ENCODE results near the gene PARP14. TPM values are rescaled to one million over a fixed set of nuclear protein-coding genes. Genes with fewer than 3 reads are reported as not detected.
"Not testable (repeated sequence)": the region's sequence is repeated elsewhere in the genome, so short reads cannot be mapped to it uniquely, and the experiment has no call there.

PARP14 gene
- polyA plus RNA-seq, 4 donors = 14.7 to 30.9 (median 24.4) TPM

DNA sequence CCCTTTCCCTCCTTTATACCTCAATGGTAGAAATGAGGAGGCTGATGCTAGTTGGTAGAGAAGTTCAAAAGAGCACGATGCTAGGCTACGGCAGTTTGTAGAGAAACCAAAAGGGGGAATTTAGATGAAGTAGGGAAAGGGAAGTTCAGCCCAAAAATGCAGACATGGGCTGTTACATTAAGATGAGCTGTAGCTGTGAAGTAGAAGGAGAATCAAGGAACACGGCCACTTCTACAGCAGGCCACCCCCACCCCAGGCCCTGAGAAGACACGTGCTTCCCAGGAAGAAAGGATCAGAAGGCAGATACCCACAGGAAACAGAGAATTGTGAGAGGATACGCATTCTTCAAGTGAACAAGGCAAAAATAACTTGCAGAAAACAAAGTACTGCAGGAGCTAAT lies 2.1 kb upstream of the PARP14 start:
- DNase-seq (ENCODE audit: low read depth in 4 of 4, low spot score in 3 of 4) = no peak

DNA sequence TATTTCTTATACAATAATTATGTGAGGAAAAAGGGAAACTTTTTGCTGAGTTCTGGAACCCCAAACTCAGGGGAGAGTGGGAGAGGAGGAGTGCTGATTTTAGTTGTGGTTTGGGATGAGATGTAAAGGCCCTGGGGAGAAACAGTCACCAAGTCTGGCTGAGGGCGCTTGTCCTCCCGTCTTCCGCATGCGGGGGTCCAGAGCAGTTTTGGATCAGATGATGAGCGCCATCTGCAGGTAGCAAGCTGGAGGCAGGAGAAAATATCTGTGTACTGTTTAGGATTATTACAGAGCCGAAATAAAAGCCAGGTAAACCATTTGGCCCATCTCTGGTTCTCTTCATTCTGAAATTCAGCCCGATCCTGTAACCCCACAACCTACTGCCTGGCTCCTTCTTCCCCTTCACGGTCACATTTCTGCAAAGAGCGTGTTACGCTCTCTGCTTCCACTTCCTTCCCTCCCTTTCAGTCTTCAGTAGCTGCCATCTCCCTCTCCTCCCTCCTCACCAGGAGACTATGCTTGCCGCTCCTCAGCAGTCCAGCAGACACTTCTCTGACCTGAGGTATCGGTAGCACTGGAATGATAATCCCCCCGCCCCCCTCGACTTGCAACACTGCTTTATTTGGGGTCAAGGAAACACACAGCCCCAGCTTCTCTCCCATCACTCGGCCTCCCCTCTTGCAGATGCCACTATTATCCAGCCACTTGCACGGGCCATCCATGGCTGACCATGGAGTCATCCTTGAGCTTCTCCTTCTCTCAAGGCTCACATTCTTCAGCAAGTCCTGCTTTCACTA lies 1.4 kb upstream of the PARP14 start:
- peak in 2 of 4 donors; percentile 59 to 78 for DNase-seq (ENCODE audit: low read depth in 4 of 4, low spot score in 3 of 4)

DNA sequence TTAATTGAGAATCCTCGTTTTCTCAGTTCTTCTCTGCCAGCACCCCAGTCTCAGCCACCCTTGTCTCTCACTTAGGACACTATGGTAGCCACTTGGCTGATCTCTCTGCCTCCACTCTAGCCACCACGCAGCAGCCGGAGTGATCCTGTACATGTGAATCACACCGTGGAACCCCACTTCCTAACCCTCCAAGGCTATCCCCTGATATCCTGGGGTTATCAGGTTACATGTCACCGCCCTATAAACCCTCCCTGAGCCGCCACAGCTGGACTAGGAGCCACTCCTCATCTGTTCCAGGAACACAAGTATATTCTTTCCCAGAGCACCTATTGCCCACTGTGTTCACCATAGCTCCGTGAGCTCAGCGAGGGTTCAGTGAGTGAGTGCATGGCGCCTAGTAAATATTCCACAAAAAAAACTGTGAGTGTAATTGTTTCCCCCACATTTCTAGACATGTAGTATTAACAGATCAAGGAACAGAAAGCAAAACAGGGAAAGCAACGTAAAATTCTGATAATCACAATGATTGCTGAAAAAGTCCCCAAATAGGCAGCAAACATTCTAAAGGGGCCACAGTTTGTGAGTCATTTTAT lies 661 bp upstream of the PARP14 start:
- DNase-seq (ENCODE audit: low read depth in 4 of 4, low spot score in 3 of 4) = peak in 1 of 4 donors; percentile 29

DNA sequence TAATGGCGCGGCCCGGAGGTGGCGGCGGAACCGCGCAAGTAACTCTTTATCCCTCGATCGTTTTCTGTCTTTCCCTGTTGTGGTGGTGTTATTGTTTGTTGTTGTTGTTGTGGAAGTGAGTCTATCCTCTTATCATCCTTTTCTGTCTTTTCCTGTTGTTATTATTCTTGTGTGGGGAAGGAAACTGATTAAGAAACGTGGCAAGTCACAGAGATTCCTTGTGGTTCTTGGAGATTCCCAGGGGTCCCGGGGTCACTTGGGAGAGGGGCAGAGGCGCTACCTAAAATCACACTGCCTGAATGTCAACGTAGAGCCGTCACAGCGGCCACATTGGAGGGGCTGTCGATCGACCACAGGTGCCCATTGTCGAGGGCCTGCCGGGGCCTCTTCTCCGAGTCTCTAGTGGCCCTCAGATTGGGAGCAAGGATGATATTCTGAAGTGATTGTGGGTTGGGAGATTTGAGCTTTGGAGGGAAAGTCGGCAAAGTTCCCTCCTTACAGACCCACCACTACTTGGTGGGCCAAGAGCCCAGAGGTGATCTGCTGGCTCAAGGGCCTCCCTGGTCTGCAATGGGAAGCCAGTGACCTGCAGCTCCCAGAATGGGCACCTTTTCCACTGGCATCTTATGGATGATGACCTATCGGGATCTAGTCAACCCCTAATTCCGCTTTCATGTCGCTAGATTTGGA lies 790 bp downstream of the PARP14 start:
- peak in 1 of 4 donors; percentile 8 for DNase-seq (ENCODE audit: low read depth in 4 of 4, low spot score in 3 of 4)

DNA sequence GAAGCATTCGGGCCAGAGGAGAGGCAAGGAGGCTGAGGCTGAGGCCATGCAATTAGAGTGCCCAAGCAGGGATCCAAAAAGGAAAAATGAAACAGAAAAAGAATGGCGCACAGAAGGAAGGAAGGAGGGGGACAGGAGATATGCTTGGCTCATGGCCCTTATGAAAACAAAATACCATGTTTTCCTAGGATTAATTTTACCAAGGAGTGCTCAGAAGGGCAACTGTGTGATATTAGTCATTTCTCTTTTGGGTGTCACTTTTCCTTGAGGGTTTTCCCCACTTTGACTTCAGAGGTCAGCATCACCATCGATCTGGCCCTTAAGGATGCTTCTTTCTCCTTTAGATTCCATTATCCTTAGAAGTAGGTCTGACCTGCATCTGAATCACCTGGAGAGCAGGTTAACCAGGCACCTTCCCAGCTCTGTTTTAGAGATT lies 1.4 kb downstream of the PARP14 start:
- no peak for DNase-seq (ENCODE audit: low read depth in 4 of 4, low spot score in 3 of 4)

DNA sequence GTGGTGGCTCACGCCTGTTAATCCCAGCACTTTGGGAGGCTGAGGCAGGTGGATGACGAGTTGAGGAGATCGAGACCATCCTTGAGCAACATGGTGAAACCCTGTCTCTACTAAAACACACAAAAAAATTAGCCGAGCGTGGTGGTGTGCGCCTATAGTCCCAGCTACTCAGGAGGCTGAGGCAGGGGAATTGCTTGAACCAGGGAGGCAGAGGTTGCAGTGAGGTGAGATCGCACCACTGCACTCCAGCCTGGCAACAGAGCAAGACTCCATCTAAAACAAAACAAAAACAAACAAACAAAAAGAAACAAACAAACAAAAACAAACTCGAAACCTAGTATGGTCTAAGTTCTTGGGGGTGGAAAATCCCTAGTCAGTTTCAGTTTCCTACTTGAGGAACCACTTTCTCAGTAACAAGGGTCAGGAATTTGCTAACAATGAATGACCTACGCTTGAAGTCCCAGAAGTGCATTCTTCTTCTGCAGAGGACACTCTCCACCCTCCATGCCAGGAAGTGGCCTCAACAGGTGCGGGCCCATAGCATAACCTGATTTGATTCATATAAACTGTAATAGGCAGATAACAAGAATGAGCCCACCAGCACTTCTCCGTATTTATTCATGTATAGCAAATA lies 2.3 kb downstream of the PARP14 start:
- not testable (repeated sequence) for DNase-seq (ENCODE audit: low read depth in 4 of 4, low spot score in 3 of 4)

DNA sequence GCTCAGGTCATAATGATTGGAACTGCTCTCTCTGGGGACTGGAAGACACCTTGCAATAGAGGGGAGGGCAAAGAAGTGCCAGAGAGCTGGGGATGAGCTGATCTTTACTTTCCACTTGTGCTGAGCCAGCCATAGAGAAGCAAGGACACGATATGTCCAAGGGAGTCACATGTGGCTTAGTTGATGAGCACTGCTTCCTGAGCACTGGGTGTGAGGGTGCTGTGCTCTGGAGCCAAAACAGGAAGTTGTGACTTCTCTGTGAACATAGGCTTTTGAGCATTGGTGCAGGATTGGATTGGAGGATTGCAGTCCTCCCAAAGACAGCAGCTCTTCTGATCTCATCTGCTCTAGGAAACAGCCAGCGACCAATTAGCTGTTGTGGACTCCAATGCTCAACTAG lies 6.7 kb downstream of the PARP14 start:
- no peak for DNase-seq (ENCODE audit: low read depth in 4 of 4, low spot score in 3 of 4)

DNA sequence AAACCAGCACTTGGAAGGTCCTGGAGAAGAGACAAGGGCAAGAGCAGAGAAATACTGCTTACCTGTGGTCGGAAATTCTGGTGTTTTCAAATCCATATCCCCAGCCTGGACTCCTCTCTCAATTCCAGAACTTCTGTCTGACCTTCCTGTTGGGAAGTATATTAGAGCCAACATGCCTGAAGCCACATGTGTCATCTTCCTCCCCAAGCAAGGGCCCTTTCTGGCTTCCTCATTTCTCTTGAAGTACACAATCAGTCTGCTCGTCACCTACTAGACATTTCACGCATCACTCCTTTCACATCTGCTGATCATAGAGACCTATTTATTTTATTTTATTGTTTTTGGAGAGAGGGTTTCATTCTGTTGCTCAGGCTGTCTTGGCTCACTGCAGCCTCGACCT lies 8.4 kb downstream of the PARP14 start:
- DNase-seq (ENCODE audit: low read depth in 4 of 4, low spot score in 3 of 4) = no peak

DNA sequence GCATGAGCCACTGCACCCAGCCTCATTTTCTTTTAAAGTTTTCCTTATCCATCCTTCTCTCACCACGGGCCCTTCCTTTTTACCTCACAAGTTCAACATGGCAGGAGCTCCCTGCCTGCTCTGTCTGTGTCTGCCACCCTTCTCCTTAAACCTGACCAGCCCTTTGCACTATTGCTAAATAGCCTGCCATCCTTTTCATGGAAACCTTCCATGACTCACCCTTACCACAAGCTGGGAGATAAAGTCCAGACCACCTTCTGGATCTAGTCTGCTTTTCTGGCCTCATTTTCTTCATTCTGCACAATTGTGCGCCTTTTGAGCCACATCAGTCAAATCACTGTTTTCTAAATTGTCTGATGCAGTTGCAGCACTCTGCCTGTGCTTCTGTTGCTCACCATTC lies 8.9 kb downstream of the PARP14 start:
- no peak for DNase-seq (ENCODE audit: low read depth in 4 of 4, low spot score in 3 of 4)

DNA sequence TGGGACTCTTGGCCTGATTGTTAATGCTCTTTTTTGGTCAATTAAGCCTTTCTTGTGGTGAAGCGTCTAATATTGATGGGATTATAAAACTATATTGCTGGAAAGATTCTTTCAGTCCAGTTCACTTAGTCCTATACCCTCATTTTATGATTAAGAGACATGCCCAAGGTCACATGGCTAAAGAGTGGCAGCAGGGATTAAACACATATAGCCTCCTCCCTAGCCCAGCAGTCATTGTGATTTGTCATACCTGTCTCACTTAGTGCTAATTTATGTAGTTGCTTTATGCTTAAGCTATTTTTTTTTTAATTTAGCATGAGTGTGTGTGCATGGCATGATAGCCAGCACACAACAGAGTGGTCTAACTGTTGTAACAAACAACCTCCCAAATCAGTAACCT lies 9.5 kb downstream of the PARP14 start:
- no peak for DNase-seq (ENCODE audit: low read depth in 4 of 4, low spot score in 3 of 4)

DNA sequence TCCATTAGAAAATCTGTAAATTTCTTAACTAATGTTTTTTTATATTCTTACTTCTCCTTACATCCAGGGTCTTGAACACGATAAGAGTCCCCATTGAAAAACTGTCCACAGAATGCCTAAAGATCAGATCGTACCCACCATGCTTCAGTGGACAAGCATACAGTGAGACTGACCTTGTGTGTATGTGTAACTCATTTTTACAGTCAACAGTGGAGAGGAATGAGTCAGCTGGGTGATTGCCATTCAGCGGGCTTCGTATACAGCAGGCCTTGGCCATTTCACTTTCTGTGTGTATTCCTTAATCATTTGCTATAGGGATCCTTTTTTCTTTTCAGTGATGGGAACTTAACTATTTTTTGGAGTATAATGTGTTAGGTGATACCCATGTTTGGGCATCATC lies 10.6 kb downstream of the PARP14 start:
- DNase-seq (ENCODE audit: low read depth in 4 of 4, low spot score in 3 of 4) = no peak

DNA sequence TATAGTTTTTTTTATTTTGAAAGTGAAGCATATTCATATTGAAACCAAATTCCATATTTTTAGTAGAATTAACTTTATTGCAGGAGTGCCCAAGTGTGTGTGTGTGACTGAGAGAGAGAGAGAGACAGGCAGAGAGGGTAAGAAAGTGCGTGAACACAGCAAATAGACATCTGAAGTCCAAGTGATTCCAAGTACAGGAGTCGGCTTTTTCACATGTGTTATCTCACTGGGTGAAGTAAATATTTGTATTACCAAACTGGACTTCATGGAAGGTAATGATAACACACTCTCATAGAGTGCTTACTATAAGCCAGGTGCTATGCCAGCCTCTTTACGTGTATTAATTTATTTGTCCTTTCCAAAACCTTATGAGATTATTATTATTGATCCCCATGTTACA lies 12.0 kb downstream of the PARP14 start:
- DNase-seq (ENCODE audit: low read depth in 4 of 4, low spot score in 3 of 4) = no peak

DNA sequence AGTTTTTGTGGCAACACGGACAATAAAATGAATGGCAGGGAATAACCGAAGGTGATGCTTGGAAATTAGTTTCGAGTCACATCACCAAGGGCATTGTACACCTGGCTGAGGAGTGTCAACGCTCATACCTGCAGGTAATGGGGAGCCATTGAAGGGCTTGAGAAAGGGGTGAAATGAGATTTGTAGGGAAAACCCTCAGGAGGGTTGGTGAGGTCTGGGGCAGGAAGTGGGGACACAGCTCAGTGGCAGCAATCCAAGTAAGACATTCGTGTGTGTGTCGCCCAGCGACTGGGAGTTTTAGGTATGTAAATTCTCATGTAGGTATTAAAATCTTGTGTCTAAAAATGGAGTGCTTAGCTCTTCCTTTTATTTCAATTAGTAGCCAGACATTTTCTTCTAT lies 14.3 kb downstream of the PARP14 start:
- DNase-seq (ENCODE audit: low read depth in 4 of 4, low spot score in 3 of 4) = no peak

DNA sequence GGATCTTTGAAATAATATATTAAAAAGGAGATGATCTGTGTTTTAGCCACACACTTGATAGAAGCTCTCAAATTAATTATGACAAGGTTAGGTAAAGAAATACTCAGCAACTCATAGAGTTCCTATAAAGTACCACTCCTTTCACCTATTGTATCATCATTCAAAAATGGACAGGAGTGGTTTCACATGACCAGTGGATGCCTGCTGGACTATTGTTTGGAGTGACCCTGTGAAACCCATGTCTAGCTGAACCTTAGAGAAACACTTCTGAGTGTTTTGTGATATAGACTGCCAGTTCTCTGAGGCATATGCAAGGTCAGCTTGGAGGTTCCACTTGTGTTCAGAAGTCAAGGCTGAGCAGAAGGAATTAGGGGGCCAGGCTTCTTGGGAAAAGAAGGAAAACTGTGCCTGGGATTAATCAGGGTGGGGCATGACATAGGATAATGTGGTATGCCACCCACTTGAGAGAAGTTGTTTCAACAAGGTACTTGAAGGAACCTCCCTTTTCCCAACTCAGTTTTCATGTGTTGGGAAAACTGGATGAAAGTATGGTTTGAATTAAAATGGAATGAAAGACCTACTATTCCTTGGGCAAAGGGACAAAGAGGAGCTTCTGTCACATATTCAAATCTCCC lies 15.4 kb downstream of the PARP14 start:
- DNase-seq (ENCODE audit: low read depth in 4 of 4, low spot score in 3 of 4) = no peak

DNA sequence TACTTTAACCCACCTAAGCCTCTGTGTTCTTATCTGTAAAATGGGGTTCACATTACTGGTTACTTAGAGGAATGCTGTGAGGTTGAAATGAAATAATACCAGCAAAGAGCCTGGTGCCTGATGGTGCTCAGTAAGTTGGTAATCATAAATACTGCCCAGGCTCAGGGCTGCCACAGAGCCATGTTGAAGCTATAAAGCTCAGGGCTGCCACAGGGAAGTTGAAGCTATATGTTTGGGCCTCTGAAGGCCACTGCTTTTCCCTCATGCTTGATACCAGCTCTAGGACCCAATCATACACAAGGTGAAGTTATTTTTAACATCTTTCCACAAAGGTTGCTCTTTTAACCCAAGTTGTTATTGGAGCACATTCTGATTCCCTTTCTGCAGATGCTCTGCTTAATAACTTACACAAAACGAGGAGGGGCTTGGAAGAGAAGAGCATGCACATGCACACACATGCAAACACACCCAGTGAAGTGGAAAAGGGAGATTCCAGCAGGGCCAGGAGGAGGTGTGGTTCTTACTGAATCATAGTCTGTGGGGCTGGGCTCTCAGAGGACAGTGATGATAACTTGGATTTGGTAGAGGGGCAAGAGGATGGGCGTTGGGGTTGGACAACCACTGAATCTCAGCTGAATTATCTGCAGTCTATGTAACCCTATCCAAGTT lies 17.4 kb downstream of the PARP14 start:
- no peak for DNase-seq (ENCODE audit: low read depth in 4 of 4, low spot score in 3 of 4)

DNA sequence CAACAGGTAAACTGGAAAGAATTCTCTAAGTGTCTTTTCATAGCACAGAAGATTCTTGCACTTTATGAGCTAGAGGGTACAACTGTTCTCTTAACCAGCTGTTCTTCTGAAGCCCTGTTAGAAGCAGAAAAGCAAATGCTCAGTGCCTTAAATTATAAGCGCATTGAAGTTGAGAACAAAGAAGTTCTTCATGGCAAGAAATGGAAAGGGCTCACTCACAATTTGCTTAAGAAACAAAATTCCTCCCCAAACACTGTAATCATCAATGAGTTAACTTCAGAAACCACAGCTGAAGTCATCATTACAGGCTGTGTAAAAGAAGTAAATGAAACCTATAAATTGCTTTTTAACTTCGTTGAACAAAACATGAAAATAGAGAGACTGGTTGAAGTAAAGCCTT lies 19.6 kb downstream of the PARP14 start:
- no peak for DNase-seq (ENCODE audit: low read depth in 4 of 4, low spot score in 3 of 4)

DNA sequence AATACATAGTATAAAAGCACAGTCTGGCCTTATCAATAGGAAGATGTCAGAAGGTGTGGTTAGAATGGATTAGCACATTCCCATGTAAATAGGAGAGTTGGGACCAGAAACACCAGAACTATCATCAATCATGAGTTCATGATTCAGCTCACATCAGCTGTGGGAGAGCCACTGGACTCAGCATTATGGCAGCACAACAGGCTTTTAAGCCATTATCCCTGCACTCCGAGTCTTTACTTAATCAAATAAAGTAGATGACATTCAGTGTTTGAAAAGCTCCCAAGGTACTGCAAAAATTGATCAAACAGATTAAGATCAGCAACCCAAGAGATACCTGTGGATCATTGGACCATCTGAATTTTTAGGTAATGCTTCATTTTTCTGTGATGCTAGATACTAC lies 24.7 kb downstream of the PARP14 start:
- DNase-seq (ENCODE audit: low read depth in 4 of 4, low spot score in 3 of 4) = no peak

DNA sequence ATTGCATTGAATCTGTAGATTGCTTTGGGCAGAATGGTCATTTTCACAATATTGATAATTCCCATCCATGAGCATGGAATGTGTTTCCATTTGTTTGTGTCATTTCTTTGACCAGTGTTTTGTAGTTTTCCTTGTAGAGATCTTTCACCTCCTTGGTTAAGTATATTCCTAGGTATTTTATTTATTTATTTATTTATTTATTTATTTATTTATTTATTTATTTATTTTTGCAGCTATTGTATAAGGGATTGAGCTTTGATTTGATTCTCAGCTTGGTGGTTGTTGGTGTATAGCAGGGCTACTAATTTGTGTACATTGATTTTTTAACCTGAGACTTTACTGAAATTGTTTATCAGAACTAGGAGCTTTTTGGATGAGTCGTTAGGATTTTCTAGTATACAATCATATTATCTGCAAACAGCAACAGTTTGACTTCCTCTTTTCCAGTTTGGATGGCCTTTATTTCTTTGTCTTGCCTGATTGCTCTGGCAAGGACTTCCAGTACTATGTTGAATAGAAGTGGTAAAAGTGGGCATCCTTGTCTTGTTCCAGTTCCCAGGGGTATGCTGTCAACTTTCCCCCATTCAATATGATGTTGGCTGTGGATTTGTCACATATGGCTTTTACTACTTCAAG lies 30.1 kb downstream of the PARP14 start:
- DNase-seq (ENCODE audit: low read depth in 4 of 4, low spot score in 3 of 4) = not testable (repeated sequence)

DNA sequence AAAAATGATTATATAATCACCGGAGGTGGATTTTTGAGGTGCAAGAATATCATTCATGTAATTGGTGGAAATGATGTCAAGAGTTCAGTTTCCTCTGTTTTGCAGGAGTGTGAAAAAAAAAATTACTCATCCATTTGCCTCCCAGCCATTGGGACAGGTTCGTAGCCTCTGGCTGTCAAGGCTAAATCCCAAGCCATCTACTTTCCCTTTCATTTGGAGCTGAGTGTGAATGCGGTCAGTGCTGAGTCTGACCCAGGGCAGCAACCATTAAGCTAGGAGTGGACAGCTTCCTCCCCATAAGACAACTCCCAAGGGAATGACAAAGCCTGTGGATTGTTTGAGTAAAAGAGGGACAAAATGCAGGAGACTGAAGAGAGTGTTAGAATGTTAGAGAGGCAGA lies 33.6 kb downstream of the PARP14 start:
- DNase-seq (ENCODE audit: low read depth in 4 of 4, low spot score in 3 of 4) = no peak

DNA sequence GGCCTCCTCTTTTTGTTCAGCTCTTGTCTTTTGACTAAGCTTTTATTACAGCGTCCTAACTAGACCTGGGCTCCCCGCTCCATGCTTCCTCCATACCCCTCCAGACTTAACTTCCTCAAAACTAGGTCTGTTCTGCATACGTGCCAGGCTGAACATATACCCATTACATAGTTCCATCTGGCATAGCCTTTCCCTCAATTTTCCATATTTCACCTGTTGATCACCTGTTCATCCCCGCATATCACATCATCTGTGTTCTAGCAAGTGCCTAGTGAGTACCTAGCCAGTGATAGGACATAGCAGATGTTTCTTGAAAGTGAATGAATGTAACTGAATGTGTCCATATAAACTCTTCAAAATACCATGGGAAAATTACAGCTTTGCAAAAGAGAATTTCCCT lies 36.0 kb downstream of the PARP14 start:
- no peak for DNase-seq (ENCODE audit: low read depth in 4 of 4, low spot score in 3 of 4)
